Fibroblast of mammary gland (primary cell): ENCODE data around the gene LGI2.

Experiments
- DNase-seq: peaks from one replicate; pipeline ENCODE4 v3.0.0-alpha.2; 2010; ENCODE audit warnings: low read depth
- H3K4me3 ChIP-seq: 2 replicates; pipeline ENCODE4 v1.5.1; 2011; ENCODE audit warnings: low read depth, mild to moderate bottlenecking, low read length, moderate library complexity; ENCODE audit not compliant: control insufficient read depth
- TF ChIP-seq, protein P1 (sequence below): conservative IDR thresholded peaks from 2 replicates; pipeline ENCODE4 v1.5.1; 2011; ENCODE audit warnings: low read depth, low read length, inconsistent platforms; ENCODE audit not compliant: control insufficient read depth, insufficient read depth

LGI2 gene

DNA sequence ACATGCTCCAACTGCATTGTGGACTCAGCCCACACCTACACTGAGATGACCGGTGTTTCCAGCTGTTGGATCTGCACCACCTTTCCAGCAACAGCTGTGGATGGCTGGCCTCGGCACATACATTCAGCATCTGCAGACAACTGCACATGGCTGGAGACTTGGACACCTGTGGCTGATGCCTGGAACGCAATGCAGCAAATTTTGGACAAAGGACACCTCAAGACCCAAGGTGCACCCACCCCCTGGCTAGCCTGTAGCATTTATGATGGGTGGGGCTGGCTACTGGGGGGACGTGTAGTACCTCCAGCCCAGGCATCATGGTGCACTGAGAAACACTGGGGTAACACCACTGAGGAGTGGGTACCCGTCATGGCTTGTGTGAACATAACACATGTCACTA is 60.6 kb downstream of the LGI2 start:
- DNase-seq: no peak
- TF ChIP-seq, protein P1, sequence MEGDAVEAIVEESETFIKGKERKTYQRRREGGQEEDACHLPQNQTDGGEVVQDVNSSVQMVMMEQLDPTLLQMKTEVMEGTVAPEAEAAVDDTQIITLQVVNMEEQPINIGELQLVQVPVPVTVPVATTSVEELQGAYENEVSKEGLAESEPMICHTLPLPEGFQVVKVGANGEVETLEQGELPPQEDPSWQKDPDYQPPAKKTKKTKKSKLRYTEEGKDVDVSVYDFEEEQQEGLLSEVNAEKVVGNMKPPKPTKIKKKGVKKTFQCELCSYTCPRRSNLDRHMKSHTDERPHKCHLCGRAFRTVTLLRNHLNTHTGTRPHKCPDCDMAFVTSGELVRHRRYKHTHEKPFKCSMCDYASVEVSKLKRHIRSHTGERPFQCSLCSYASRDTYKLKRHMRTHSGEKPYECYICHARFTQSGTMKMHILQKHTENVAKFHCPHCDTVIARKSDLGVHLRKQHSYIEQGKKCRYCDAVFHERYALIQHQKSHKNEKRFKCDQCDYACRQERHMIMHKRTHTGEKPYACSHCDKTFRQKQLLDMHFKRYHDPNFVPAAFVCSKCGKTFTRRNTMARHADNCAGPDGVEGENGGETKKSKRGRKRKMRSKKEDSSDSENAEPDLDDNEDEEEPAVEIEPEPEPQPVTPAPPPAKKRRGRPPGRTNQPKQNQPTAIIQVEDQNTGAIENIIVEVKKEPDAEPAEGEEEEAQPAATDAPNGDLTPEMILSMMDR: no peak
- H3K4me3 ChIP-seq: no peak overlapping the region

DNA sequence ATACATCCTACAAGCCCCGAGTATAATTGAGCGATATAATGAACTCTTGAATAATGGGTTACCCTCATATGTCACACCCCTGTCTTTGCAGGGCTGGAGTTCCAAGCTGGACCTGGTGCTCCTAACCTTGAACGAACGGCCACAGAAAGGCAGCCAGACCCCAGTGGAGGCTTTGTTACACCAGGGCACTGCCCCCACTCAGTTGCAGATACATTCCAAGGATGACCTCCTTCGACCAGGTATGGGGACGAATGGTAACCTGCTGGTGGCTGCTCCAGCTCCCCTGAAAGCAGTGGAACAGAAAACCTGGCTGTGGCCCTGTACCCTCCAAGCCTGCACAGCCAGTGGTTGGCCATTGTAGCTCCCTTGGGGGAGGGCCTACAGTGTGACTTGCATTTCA is 61.3 kb downstream of the LGI2 start:
- TF ChIP-seq, protein P1: no peak
- no peak for DNase-seq
- no peak overlapping the region for H3K4me3 ChIP-seq

DNA sequence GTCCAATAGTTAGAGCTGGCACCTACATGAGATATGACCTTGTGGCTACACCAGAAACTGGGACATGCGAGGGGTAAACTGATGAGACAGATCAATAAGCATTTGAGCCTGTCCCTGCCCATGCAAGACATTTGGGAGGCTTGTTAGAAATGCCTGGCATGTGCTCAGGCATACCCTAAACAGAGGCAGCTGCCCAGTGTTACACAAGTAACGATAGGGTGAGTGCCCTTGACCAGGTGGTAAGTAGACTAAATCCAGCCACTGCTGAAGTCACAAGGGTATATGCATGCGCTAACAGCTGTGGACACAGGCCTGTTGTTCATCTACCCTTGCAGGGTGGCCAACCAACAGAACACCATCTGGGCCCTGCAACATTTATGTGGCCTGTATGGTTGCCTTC is 61.8 kb downstream of the LGI2 start:
- TF ChIP-seq, protein P1: no peak
- H3K4me3 ChIP-seq: no peak overlapping the region
- DNase-seq: no peak

DNA sequence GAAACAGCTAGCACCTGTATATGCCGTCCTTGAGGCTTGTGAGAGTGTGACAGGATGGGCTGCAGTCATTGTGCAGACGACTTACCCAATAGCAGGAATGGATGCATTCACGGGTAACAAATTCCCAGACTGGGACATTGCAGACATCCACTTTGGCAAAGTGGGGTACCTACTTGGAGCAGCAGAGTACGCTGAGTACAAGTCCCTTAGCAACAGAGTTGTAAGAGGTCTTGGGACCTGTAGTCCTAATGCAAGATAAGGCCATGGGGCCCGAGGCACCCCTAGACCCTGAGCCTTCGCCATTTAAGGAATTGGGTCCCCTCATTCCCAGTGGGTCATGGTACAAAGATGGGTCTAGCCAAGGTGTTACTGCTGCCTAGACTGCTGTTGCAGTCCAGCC is 62.5 kb downstream of the LGI2 start:
- DNase-seq: no peak
- no peak overlapping the region for H3K4me3 ChIP-seq
- TF ChIP-seq, protein P1: no peak

DNA sequence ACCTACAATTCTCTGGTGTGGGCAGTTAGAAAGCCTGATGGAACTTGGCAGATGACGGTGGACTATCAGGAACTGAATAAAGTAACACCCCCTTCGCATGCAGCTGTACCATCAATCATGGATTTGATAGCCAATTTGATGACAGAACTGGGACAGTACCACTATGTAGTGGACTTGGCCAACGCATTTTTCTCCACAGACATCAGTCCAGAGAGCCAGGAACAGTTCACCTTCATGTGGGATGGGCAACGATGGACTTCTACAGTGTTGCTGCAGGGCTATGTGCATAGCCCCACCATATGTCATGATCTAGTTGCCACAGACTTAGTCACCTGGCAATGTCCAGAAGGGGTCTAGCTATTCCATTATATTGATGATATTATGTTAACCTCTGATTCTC is 63.4 kb downstream of the LGI2 start:
- no peak overlapping the region for H3K4me3 ChIP-seq
- DNase-seq: no peak
- TF ChIP-seq, protein P1: no peak

DNA sequence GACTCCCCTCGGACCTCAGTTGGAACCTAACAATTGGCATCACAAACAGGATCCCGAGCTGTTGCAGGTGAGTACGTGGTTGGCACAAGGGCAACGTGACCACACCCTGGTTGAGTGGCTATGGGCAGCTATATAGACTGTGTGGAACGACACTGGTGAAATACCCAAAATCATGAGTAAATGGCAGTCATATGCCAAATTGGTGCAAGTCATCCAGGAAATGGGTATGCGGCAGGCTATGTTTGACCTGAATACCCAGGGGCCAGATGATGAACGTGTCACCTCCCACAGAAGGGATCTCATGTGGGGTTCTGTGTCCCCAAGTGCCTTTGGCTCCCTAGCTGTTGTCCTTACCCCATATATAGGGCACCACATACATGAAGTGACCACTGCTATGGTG is 64.7 kb downstream of the LGI2 start:
- H3K4me3 ChIP-seq: no peak overlapping the region
- no peak for DNase-seq
- TF ChIP-seq, protein P1: no peak

DNA sequence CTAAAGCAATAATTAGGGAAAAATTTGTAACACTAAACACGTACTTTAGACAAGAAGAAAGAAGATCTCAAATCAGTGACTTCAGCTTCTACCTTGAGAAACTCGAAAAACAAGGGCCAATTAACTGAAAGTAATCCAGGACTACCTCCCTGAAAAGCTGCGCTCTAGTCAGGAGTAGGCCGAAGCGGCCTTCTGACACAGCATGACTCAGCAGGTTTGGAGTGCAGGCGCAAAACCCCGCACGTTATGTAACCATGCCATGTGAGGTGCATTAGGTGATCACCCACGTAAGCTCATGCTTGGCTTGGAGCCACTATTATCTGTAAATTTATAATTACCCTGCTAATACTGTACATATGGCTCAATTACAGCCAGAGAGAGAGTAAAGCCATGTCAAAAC is 65.1 kb downstream of the LGI2 start:
- H3K4me3 ChIP-seq: no peak overlapping the region
- TF ChIP-seq, protein P1: no peak
- peak; percentile 18 for DNase-seq
